ENCODE results near the gene NEK7. TPM values are rescaled to one million over a fixed set of nuclear protein-coding genes. Genes with fewer than 3 reads are reported as not detected.

NEK7 gene
- total RNA-seq, 3 donors from 2014 or later = 82.3 to 187 (median 105) TPM

- Histone ChIP-seq H3K36me3 (no peaks in the 10 kb centered on the region), H3K4me3 (no peak overlapping the region), H3K9me3 (no peaks in the 10 kb centered on the region), H3K27ac (no peak overlapping the region), H3K4me1 (no peaks in the 10 kb centered on the region), H3K27me3 (no peaks in the 10 kb centered on the region)
- TF ChIP-seq POLR2A (IDR thresholded peaks at IDR 0.05) (no peak), POLR2AphosphoS5 (IDR thresholded peaks at IDR 0.05) (no peak), CTCF (IDR thresholded peaks at IDR 0.05) (no peak)
- intact Hi-C loops (cut with DNase I; ENCODE audit: low total_unique reads) = no loop called here
- DNase-seq (ENCODE audit: low spot score in 2 of 2) = no peak
Observed at GRCh38 chr1:198316546-198317100, 159.8 kb downstream of the NEK7 start.

- TF ChIP-seq POLR2A (IDR thresholded peaks at IDR 0.05) (no peak), POLR2AphosphoS5 (IDR thresholded peaks at IDR 0.05) (no peak), CTCF (IDR thresholded peaks at IDR 0.05) (no peak)
- intact Hi-C loops (cut with DNase I; ENCODE audit: low total_unique reads) = no loop called here
- H3K27me3 ChIP-seq = no peaks in the 10 kb centered on the region
- H3K27ac ChIP-seq = no peak overlapping the region
- no peaks in the 10 kb centered on the region for H3K36me3 ChIP-seq
- no peaks in the 10 kb centered on the region for H3K4me1 ChIP-seq
- no peak for DNase-seq (ENCODE audit: low spot score in 2 of 2)
- H3K9me3 ChIP-seq = no peaks in the 10 kb centered on the region
- no peak overlapping the region for H3K4me3 ChIP-seq
Observed at GRCh38 chr1:198318085-198318484, 161.3 kb downstream of the NEK7 start.

GRCh38 chr1:198320759-198321158 lies 164.0 kb downstream of the NEK7 start:
- no peak for DNase-seq (ENCODE audit: low spot score in 2 of 2)
- Histone ChIP-seq H3K4me1 (no peaks in the 10 kb centered on the region), H3K36me3 (no peaks in the 10 kb centered on the region), H3K4me3 (no peak overlapping the region), H3K27ac (no peak overlapping the region), H3K9me3 (no peaks in the 10 kb centered on the region), H3K27me3 (no peaks in the 10 kb centered on the region)
- no peak for TF ChIP-seq POLR2A (IDR thresholded peaks at IDR 0.05)
- no peak for TF ChIP-seq CTCF (IDR thresholded peaks at IDR 0.05)
- TF ChIP-seq POLR2AphosphoS5 (IDR thresholded peaks at IDR 0.05) = no peak
- intact Hi-C loops (cut with DNase I; ENCODE audit: low total_unique reads) = no loop called here

- Histone ChIP-seq H3K27ac (no peak overlapping the region), H3K36me3 (no peaks in the 10 kb centered on the region), H3K4me1 (no peaks in the 10 kb centered on the region), H3K4me3 (no peak overlapping the region), H3K9me3 (no peaks in the 10 kb centered on the region), H3K27me3 (no peaks in the 10 kb centered on the region)
- no peak for DNase-seq (ENCODE audit: low spot score in 2 of 2)
- intact Hi-C loops (cut with DNase I; ENCODE audit: low total_unique reads) = no loop called here
- no peak for TF ChIP-seq CTCF (IDR thresholded peaks at IDR 0.05)
- TF ChIP-seq POLR2A (IDR thresholded peaks at IDR 0.05) = no peak
- TF ChIP-seq POLR2AphosphoS5 (IDR thresholded peaks at IDR 0.05) = no peak
Observed at GRCh38 chr1:198326232-198326631, 169.4 kb downstream of the NEK7 start.

GRCh38 chr1:198326915-198327314 lies 170.1 kb downstream of the NEK7 start:
- intact Hi-C loops (cut with DNase I; ENCODE audit: low total_unique reads) = no loop called here
- no peak for DNase-seq (ENCODE audit: low spot score in 2 of 2)
- TF ChIP-seq POLR2AphosphoS5 (IDR thresholded peaks at IDR 0.05) (no peak), CTCF (IDR thresholded peaks at IDR 0.05) (no peak), POLR2A (IDR thresholded peaks at IDR 0.05) (no peak)
- Histone ChIP-seq H3K27ac (no peak overlapping the region), H3K4me1 (no peaks in the 10 kb centered on the region), H3K9me3 (no peaks in the 10 kb centered on the region), H3K27me3 (no peaks in the 10 kb centered on the region), H3K4me3 (no peak overlapping the region), H3K36me3 (no peaks in the 10 kb centered on the region)
